ENCODE results near the gene TNFAIP8. TPM values are rescaled to one million over a fixed set of nuclear protein-coding genes. Genes with fewer than 3 reads are reported as not detected.
A peak's percentile ranks its signal among the peaks of the same experiment; 100 is the strongest.
"Not testable (repeated sequence)": the region's sequence is repeated elsewhere in the genome, so short reads cannot be mapped to it uniquely, and the experiment has no call there.

The TNFAIP8 gene
- total RNA-seq, 1 experiment from 2014 or later = 25.6 TPM

- no peak for DNase-seq (ENCODE audit: low read depth)
These were observed 62.8 kb downstream of the TNFAIP8 start for GRCh38 chr5:119418606-119419100.

GRCh38 chr5:119420169-119420568 lies 64.3 kb downstream of the TNFAIP8 start:
- DNase-seq (ENCODE audit: low read depth) = no peak

- DNase-seq (ENCODE audit: low read depth) = no peak
These were observed 70.2 kb downstream of the TNFAIP8 start for GRCh38 chr5:119426057-119426456.

- DNase-seq (ENCODE audit: low read depth) = no peak
These were observed 71.2 kb downstream of the TNFAIP8 start for GRCh38 chr5:119427060-119427459.

GRCh38 chr5:119427596-119427995 lies 71.8 kb downstream of the TNFAIP8 start:
- DNase-seq (ENCODE audit: low read depth) = not testable (repeated sequence)

- not testable (repeated sequence) for DNase-seq (ENCODE audit: low read depth)
These were observed 72.3 kb downstream of the TNFAIP8 start for GRCh38 chr5:119428166-119428565.

GRCh38 chr5:119428574-119428973 lies 72.8 kb downstream of the TNFAIP8 start:
- not testable (repeated sequence) for DNase-seq (ENCODE audit: low read depth)

- not testable (repeated sequence) for DNase-seq (ENCODE audit: low read depth)
These were observed 76.9 kb downstream of the TNFAIP8 start for GRCh38 chr5:119432674-119433237.

GRCh38 chr5:119435436-119436132 lies 79.8 kb downstream of the TNFAIP8 start:
- peak; percentile 28 for DNase-seq (ENCODE audit: low read depth)

- not testable (repeated sequence) for DNase-seq (ENCODE audit: low read depth)
These were observed 82.2 kb downstream of the TNFAIP8 start for GRCh38 chr5:119437785-119438586.

- peak; percentile 5 for DNase-seq (ENCODE audit: low read depth)
These were observed 82.7 kb downstream of the TNFAIP8 start for GRCh38 chr5:119438587-119438917.

- DNase-seq (ENCODE audit: low read depth) = peak; percentile 43
These were observed 83.4 kb downstream of the TNFAIP8 start for GRCh38 chr5:119439140-119439631.

GRCh38 chr5:119439632-119440031 lies 83.8 kb downstream of the TNFAIP8 start:
- DNase-seq (ENCODE audit: low read depth) = not testable (repeated sequence)

- DNase-seq (ENCODE audit: low read depth) = not testable (repeated sequence)
These were observed 88.8 kb downstream of the TNFAIP8 start for GRCh38 chr5:119444643-119445042.

GRCh38 chr5:119445544-119445943 lies 89.7 kb downstream of the TNFAIP8 start:
- no peak for DNase-seq (ENCODE audit: low read depth)

Other genes starting within 250 kb of the TNFAIP8 start
- gene HSD17B4, start 96.5 kb downstream of the TNFAIP8 start, total RNA-seq (2014; rRNA removed; shearing (Covaris generic)) = 138 and 183 TPM in 2 replicates